COLO668 (cell line): ENCODE measurements around the gene TMEM135.
A peak's percentile ranks its signal among the peaks of the same experiment; 100 is the strongest.

Experiments
- DNase-seq: peaks from one replicate; lab custom pipeline; 2025; ENCODE audit not compliant: unreplicated experiment; lab: John Stamatoyannopoulos, UW

The TMEM135 gene

GRCh38 chr11:87347854-87348253 lies 310.1 kb downstream of the TMEM135 start:
- DNase-seq: no peak

- DNase-seq: no peak
Observed at GRCh38 chr11:87351676-87352075, 313.9 kb downstream of the TMEM135 start.

- peak; percentile 82 for DNase-seq
Observed at GRCh38 chr11:87352759-87353707, 315.3 kb downstream of the TMEM135 start.

- no peak for DNase-seq
Observed at GRCh38 chr11:87353771-87354345, 316.1 kb downstream of the TMEM135 start.

GRCh38 chr11:87355596-87355995 lies 317.9 kb downstream of the TMEM135 start:
- no peak for DNase-seq

- DNase-seq: peak; percentile 52
Observed at GRCh38 chr11:87356428-87356827, 318.7 kb downstream of the TMEM135 start.

GRCh38 chr11:87358461-87358860 lies 320.7 kb downstream of the TMEM135 start:
- peak; percentile 12 for DNase-seq

- DNase-seq: peak; percentile 72
Observed at GRCh38 chr11:87359401-87359800, 321.7 kb downstream of the TMEM135 start.

GRCh38 chr11:87361891-87362290 lies 324.2 kb downstream of the TMEM135 start:
- no peak for DNase-seq

GRCh38 chr11:87366346-87366745 lies 328.6 kb downstream of the TMEM135 start:
- DNase-seq: no peak

- DNase-seq: no peak
Observed at GRCh38 chr11:87366763-87367405, 329.1 kb downstream of the TMEM135 start.

- no peak for DNase-seq
Observed at GRCh38 chr11:87368151-87368550, 330.4 kb downstream of the TMEM135 start.

GRCh38 chr11:87368858-87369480 lies 331.2 kb downstream of the TMEM135 start:
- DNase-seq: no peak

- DNase-seq: no peak
Observed at GRCh38 chr11:87369888-87370287, 332.2 kb downstream of the TMEM135 start.

GRCh38 chr11:87372065-87372464 lies 334.3 kb downstream of the TMEM135 start:
- no peak for DNase-seq
